ENCODE results near the gene PDP2.

The PDP2 gene

DNA sequence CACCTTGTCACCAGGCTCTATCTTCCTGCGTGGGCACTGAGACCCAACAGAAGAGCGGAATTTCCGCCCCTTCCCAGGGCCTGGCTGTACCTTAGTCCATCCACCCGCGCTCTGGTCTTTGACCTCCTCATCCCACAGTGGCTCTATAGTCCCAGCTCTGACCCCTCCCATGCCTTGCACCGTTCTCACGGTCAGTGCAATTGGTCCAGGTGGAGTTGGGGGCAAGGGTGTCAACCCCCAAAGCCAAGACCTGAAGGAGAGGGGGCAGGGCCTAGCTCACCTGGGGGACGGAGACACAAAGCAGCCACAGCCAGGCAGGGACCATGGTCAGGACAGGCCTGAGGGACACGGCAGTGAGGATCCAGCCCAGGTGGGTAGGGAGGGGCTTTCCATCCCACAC lies 37.4 kb downstream of the PDP2 start:
- DNase-seq (no peak), ATAC-seq (replicated peaks) (no peak)
- Mint-ChIP-seq H3K4me3 (no peak overlapping the region), H3K27me3 (peaks cover 0 to 43% of the 10 kb centered on the region in 2 donors), H3K36me3 (ENCODE audit: insufficient read depth) (no peaks in the 10 kb centered on the region), H3K4me1 (ENCODE audit: low read depth in 2 of 2) (no peaks in the 10 kb centered on the region), H3K27ac (no peak overlapping the region), H3K9me3 (no peaks in the 10 kb centered on the region)

DNA sequence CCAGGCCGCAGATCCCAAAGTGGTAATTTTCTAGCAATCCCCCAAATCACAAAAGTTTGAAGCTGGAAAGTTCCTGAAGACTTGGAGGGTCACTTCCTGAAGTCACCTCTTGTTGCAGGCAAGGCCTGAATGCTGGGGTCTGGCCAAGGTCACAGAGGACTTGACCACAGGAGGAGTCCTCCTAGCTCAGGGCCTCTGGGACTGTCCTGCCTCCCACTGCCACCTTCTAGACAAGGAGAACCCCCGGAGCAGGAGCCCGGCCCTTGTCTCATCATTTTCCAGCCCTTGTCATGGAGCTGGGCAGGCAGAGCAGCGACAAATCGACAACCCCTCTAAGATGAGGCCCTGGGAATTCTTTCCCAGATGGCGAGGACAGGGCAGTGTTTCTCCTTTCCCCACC lies 38.0 kb downstream of the PDP2 start:
- no peaks in the 10 kb centered on the region for H3K9me3 Mint-ChIP-seq
- no peak overlapping the region for H3K4me3 Mint-ChIP-seq
- peaks cover 6 to 49% of the 10 kb centered on the region in 2 donors for H3K27me3 Mint-ChIP-seq
- H3K36me3 Mint-ChIP-seq (ENCODE audit: insufficient read depth) = no peaks in the 10 kb centered on the region
- no peak for DNase-seq
- no peak overlapping the region for H3K27ac Mint-ChIP-seq
- ATAC-seq (replicated peaks) = no peak
- no peaks in the 10 kb centered on the region for H3K4me1 Mint-ChIP-seq (ENCODE audit: low read depth in 2 of 2)

DNA sequence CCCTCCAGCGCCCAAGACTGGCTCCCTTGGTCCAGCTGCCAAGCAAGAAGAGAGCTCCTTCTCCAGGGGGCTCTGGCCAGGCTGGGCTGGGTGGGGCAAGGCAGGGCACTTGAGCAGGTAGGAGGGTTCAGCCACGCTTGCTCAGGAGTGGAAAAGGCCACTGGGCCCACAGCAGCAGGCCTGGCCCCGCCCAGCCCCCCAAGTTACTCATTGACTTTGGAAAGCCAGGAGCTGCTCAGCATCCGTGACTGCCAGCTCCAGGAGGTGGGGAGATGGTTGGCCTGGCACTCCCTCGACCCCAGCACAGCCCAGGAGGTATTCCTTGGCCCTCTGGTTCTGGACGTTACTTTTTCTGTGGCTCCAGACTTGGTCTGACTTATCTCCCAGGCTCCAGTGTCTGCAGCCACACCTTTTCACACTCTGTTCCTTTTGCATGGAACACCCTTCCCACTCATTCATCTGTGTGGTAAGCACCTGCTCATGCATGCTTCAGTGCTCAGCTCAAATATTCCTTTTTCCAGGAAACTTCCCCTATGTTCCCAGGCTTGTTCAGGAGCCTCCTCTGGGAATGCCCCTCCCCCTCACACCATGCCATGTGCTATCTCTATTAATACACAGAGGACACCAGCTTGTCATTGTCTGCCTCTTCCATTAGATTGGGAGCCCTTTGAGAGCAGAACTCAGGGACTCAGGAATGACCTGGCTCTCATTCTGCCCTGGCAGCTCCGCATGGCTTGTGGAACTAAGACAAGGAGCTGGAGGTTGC lies 38.7 kb downstream of the PDP2 start, which contains the start of gene CDH16:
Gene CDH16, minus strand, starts transcription at position 83 of the 766 bp plus-strand sequence. CDS start 820 bp downstream, outside the sequence.
- H3K27me3 Mint-ChIP-seq = peaks cover 12 to 56% of the 10 kb centered on the region in 2 donors
- no peaks in the 10 kb centered on the region for H3K36me3 Mint-ChIP-seq (ENCODE audit: insufficient read depth)
- H3K9me3 Mint-ChIP-seq = no peaks in the 10 kb centered on the region
- no peak within 1 kb of the TSS for H3K27ac Mint-ChIP-seq
- ATAC-seq (replicated peaks) (no peak), DNase-seq (no peak)
- peaks cover 0 to 2% of the 10 kb centered on the region in 2 donors for H3K4me1 Mint-ChIP-seq (ENCODE audit: low read depth in 2 of 2)
- no peak within 1 kb of the TSS for H3K4me3 Mint-ChIP-seq

DNA sequence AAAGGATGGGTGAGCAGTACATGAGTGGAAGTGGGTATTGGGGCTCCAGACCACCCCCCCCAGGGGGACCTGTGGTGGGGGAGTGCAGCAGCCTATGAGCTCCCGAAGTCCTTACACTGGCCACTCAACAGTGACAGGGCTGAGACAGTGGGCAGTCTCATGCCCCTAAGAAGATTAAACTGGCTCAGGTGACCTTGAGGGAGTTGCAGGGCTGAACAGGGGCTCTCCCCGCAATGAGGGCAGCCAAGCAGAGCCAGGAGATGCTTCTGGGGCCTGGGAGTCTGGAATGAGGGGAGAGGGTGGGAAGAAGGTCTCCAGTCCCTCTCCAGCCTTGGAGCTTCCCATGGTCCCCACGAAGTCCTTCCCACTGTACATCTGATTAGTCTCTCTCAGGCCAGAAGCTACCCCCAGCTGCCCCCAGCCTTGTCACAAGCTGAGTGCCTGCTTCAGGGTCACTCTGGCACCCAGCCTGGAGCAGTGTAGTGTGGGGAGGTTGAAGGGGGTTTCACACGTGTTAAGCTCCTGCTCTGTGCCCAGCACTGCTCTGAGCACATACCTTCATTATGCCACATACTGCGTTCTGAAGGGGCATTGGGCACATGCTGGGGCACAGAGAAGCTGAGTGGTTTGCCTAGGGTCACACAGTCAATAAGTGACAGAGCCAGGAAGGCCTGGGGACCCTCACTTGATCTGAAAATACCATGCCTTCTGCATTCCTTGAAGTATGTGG lies 39.4 kb downstream of the PDP2 start:
- Mint-ChIP-seq H3K4me3 (no peak overlapping the region), H3K27me3 (peaks cover 16 to 63% of the 10 kb centered on the region in 2 donors)
- ATAC-seq (replicated peaks) = no peak

DNA sequence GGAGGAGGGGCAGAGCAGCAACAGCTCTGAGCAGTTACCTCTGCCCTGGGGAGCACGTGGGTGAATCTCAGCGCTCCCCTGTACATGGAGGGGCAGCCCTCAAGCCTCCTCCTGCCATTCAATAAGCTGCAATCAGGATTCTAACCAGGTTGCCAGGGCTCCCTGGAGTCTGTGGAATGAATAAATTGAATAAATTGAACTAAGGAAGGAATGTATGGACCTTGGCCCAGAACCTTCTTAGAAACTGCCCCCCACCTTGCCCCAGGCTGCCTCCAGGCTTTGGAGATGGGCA lies 39.9 kb downstream of the PDP2 start:
- H3K9me3 Mint-ChIP-seq = no peaks in the 10 kb centered on the region
- no peaks in the 10 kb centered on the region for H3K36me3 Mint-ChIP-seq (ENCODE audit: insufficient read depth)
- H3K4me3 Mint-ChIP-seq = no peak overlapping the region
- DNase-seq = no peak
- H3K4me1 Mint-ChIP-seq (ENCODE audit: low read depth in 2 of 2) = peaks cover 0 to 2% of the 10 kb centered on the region in 2 donors
- ATAC-seq (replicated peaks) = no peak
- H3K27me3 Mint-ChIP-seq = peaks cover 17 to 68% of the 10 kb centered on the region in 2 donors
- H3K27ac Mint-ChIP-seq = no peak overlapping the region

More for the DNA sequence above, 39.4 kb downstream of the PDP2 start:
- no peaks in the 10 kb centered on the region for H3K36me3 Mint-ChIP-seq (ENCODE audit: insufficient read depth)
- no peak for DNase-seq
- H3K9me3 Mint-ChIP-seq = no peaks in the 10 kb centered on the region
- no peak overlapping the region for H3K27ac Mint-ChIP-seq
- peaks cover 0 to 2% of the 10 kb centered on the region in 2 donors for H3K4me1 Mint-ChIP-seq (ENCODE audit: low read depth in 2 of 2)

DNA sequence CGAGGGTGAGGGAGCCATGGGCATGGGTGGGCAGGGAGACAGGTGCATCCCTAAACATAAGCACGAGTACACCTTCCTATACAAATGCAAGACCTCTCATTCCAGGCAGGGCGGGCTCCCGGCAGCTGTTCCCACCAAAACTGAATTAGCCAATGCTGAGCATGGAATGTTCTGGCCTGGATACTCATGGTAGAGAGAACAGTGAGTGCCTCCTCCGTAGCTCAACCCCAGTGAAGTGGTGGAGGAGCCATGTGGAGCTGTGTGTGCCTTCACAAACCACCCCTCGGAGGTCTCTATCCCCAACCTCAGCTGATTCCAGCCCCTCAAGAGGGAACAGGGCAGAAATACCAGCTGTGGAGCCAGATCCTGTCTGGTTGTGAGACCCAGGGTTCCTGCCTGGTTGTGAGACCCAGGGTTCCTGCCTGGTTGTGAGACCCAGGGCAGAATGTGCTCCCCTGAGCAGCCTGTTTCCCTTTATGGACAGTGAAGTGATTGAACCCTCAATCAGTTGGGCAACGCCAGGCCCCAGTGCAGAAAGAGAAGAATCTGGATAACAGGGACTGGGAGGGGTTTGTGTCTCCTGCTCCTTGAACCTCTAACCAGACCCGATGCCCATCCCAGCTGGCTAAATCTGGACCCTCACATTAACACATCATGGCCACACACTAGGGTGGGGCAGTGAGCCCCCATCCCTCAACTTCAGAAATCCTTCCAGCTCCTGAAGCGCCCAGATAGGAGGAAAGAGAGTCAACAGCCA lies 40.8 kb downstream of the PDP2 start:
- no peak overlapping the region for H3K27ac Mint-ChIP-seq
- peaks cover 25 to 73% of the 10 kb centered on the region in 2 donors for H3K27me3 Mint-ChIP-seq
- H3K9me3 Mint-ChIP-seq = no peaks in the 10 kb centered on the region
- ATAC-seq (replicated peaks) = no peak
- H3K36me3 Mint-ChIP-seq (ENCODE audit: insufficient read depth) = no peaks in the 10 kb centered on the region
- no peak for DNase-seq
- H3K4me3 Mint-ChIP-seq = no peak overlapping the region
- peaks cover 0 to 9% of the 10 kb centered on the region in 2 donors for H3K4me1 Mint-ChIP-seq (ENCODE audit: low read depth in 2 of 2)

DNA sequence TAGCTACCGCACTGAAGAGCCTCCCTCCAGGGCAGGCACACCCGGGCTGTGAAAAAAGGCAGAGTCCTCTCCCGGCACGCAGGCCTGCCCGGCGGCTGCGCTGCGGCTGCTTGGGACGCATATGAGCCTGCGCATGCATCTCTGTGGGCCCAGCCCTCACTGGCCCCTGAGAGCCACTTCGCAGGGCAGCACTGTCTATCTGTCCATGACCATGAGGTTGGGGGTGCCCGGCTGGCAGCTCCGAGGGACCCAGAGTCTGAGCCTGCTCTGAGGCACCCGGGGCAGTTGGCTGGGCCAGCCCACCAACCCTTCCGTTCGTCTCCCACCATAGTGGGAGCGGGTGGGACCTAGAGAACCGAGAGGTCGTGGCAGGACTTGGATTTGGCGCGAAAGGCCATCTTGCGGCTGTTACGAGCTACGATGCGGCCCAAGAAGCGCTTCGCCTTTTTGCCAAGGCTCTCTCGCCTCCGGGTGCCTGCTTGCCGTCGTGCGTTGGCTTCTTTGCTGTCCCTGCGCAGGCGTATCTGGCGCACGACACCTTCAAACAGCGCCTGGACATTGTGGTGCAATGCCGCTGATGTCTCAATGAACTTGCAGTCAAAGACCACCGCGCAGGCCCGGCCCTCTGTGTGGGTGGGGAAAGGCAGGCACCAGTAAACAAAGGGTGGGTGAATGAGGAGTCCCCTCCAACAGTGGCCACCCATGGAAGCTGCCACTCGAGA lies 41.6 kb downstream of the PDP2 start:
- Mint-ChIP-seq H3K27ac (no peak overlapping the region), H3K4me3 (no peak overlapping the region), H3K9me3 (no peaks in the 10 kb centered on the region), H3K4me1 (ENCODE audit: low read depth in 2 of 2) (peaks cover 0 to 9% of the 10 kb centered on the region in 2 donors), H3K27me3 (peaks cover 25 to 73% of the 10 kb centered on the region in 2 donors), H3K36me3 (ENCODE audit: insufficient read depth) (no peaks in the 10 kb centered on the region)
- no peak for DNase-seq
- no peak for ATAC-seq (replicated peaks)

DNA sequence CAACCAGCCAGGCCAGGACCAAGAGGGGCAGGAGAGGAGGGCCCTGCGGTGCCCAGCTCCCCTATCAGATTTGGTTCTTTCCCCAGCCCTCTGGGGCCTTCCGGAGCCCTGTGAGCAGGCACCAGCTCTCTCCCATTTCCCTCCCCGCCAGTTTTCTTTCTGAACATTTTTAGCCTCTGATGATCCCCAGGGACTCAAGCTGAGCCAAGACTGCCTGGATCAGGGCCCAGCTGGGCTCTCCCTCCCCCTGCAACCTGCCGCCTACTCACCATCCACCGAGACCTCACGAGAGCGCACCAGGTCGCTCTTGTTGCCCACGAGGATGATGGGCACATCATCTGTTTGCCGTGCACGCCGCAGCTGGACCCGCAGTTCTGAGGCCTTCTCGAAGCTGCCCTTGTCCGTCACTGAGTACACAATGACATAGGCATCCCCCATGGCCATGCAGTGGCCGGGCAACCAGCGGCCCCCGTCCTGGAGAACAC lies 43.0 kb downstream of the PDP2 start:
- no peak for ATAC-seq (replicated peaks)
- no peak overlapping the region for H3K4me3 Mint-ChIP-seq
- peaks cover 25 to 67% of the 10 kb centered on the region in 2 donors for H3K27me3 Mint-ChIP-seq
- H3K4me1 Mint-ChIP-seq (ENCODE audit: low read depth in 2 of 2) = peaks cover 0 to 11% of the 10 kb centered on the region in 2 donors
- DNase-seq = no peak
- no peak overlapping the region for H3K27ac Mint-ChIP-seq
- no peaks in the 10 kb centered on the region for H3K9me3 Mint-ChIP-seq
- no peaks in the 10 kb centered on the region for H3K36me3 Mint-ChIP-seq (ENCODE audit: insufficient read depth)

DNA sequence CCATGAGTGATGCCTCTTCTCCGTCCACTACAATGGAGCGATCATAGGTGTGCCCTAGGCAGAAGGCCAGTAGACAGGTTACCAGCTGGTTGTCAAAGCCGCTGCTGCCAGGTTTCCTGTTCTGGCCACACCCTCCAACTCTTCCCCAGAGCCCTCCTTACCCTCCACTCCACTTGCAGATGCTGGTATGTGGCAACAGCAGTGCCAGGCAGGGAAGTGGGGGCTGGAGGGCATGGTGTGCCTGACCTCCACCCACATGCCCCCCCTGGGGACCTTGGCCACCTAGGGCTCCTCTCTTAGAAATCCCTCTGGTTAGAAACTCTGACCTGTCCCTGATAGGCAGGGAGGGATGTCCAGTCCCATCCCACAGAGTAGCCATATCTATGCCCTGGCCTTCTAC lies 43.6 kb downstream of the PDP2 start:
- H3K4me1 Mint-ChIP-seq (ENCODE audit: low read depth in 2 of 2) = peaks cover 0 to 11% of the 10 kb centered on the region in 2 donors
- H3K27ac Mint-ChIP-seq = no peak overlapping the region
- no peaks in the 10 kb centered on the region for H3K9me3 Mint-ChIP-seq
- H3K4me3 Mint-ChIP-seq = no peak overlapping the region
- no peaks in the 10 kb centered on the region for H3K36me3 Mint-ChIP-seq (ENCODE audit: insufficient read depth)
- peaks cover 25 to 61% of the 10 kb centered on the region in 2 donors for H3K27me3 Mint-ChIP-seq
- DNase-seq (no peak), ATAC-seq (replicated peaks) (no peak)

DNA sequence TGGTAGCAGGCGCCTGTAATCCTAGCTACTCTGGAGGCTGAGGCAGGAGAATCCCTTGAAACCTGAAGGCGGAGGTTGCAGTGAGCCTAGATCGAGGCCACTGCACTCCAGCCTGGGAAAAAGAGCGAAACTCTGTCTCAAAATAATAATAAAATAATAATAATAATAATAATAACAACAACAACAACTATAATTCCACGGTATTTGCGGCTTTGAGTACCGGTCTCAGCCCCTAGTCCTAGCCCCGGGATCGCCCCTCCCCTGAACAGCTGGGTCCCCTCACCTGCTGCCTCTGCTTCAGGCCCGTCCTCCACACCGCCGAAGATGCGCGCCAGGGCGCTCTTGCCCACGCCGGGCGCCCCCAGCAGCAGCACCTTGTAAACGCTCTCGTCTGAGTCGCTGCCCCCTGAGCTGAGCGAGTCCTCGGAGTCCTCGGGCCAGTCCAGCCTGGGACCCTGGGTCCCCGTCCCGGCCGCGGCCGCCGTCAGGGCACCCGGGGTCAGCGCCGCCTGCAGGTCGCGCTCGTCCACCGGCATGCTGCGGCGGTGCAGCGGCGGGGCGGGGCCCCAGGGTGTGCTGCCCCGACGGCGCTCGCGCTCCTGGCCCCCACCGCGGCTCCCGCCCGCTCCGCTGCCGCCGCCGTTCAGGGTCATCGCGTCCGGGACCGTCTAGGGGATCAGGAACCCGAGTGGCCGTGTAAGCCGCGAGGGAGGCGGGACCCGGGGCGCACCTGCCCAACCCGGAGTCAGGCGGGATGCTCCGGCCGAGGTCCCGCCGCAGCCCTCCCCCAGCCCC lies 44.4 kb downstream of the PDP2 start:
- Mint-ChIP-seq H3K27me3 (peaks cover 25 to 52% of the 10 kb centered on the region in 2 donors), H3K4me1 (ENCODE audit: low read depth in 2 of 2) (peaks cover 0 to 11% of the 10 kb centered on the region in 2 donors), H3K36me3 (ENCODE audit: insufficient read depth) (no peaks in the 10 kb centered on the region), H3K4me3 (peak overlapping the region; percentile 68 to 75), H3K27ac (no peak overlapping the region), H3K9me3 (no peaks in the 10 kb centered on the region)
- DNase-seq = peak; percentile 23 to 35 (median 31)
- peak; percentile 84 for ATAC-seq (replicated peaks)

DNA sequence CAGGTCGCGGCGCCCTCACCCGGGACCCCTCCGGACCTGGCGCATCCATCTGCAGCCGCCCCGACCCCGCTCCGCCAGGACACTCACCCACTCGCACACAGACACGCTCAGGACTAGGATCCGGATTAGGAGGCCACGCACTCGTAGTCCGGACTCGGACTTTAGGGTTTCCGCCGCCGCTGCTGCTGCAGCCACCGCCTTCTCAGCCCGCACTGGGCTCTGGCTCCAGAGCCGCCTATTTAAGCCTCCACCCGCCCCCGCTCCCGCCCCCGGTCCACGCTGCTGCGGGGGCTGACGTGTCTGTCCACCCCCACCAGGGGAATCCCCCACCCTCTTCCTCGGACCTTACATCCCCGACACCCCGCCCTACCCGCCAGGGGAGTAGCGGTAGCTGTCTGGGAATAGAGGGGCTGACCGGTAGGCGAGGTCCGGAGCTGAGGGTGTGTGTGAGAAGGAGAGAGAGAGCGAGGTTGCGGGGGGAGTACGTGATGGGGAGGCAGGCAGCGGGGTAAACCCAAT lies 45.1 kb downstream of the PDP2 start, which contains the start of gene RRAD:
Gene RRAD, minus strand, starts transcription at position 214 of the 519 bp plus-strand sequence. CDS start 356 bp downstream, outside the sequence.
- H3K27ac Mint-ChIP-seq = peak within 1 kb of the TSS in 1 of 2 donors; percentile 59
- H3K4me1 Mint-ChIP-seq (ENCODE audit: low read depth in 2 of 2) = peaks cover 0 to 11% of the 10 kb centered on the region in 2 donors
- H3K36me3 Mint-ChIP-seq (ENCODE audit: insufficient read depth) = peaks cover 2% of the 10 kb centered on the region
- ATAC-seq (replicated peaks) (peak; percentile 23), DNase-seq (no peak)
- H3K9me3 Mint-ChIP-seq = no peaks in the 10 kb centered on the region
- peak within 1 kb of the TSS; percentile 68 to 75 for H3K4me3 Mint-ChIP-seq
- peaks cover 25 to 47% of the 10 kb centered on the region in 2 donors for H3K27me3 Mint-ChIP-seq

Measured in effector memory CD8-positive, alpha-beta T cell (primary cell).